NCI-H128 (cell line): ENCODE results near the gene TMEM132A.

Source experiments
- DNase-seq: peaks from one replicate; lab custom pipeline; 2025; ENCODE audit not compliant: unreplicated experiment; lab: John Stamatoyannopoulos, UW

TMEM132A gene

DNA sequence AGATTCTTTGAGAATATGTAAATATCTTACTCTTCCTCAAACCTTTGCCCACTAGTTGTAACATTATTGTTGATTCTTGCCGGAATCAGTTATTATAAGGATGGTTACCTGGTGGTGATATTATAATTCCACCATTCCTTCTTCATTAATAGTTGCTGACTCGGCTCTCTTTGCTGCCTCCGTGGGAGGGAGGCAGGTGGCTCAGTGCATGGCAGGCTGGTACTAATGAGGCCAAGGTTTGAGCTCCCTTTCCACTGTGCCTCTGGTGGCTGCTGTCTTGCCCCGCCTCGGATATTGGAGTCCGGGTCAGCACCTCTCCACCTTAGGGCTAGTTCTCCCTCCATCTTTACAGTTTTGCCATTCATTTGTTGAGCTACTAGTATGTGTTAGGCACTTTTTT lies 59.9 kb downstream of the TMEM132A start:
- DNase-seq: no peak

DNA sequence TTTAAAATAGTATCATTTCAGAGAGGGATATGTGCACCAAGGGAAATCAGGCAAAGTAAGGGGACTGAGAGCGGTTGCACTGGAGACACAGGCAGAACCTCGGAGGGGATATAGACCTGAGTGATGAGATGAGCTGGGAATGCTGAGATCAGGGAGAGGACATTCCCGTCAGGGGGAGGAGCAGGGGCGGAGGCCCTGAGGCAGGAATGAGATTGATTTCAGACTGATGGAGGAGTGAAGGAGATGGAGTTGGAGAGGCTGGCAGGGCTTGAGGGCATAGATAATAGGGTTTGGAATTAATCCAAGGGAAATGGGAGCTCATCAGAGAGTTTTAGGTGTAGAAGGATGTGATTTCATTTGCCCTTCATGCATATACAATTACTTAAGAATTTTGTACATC lies 60.4 kb downstream of the TMEM132A start:
- no peak for DNase-seq

DNA sequence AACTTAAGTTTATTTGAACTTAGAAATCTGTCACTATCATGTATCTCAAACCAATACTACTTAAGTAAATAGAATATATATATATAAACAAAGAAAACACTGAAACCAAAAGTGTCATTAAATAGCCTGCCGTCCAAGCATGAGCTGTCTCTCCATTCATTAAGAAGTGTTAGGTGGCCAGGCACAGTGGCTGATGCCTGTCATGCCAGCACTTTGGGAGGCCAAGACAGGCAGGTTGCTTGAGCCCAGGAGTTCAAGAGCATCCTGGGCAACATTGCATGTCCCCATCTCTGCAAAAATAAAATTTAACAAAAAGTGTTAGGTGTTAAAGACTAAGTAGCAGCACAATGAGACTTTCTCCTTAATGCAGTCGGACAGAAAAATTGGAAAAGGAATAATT lies 61.2 kb downstream of the TMEM132A start:
- no peak for DNase-seq

DNA sequence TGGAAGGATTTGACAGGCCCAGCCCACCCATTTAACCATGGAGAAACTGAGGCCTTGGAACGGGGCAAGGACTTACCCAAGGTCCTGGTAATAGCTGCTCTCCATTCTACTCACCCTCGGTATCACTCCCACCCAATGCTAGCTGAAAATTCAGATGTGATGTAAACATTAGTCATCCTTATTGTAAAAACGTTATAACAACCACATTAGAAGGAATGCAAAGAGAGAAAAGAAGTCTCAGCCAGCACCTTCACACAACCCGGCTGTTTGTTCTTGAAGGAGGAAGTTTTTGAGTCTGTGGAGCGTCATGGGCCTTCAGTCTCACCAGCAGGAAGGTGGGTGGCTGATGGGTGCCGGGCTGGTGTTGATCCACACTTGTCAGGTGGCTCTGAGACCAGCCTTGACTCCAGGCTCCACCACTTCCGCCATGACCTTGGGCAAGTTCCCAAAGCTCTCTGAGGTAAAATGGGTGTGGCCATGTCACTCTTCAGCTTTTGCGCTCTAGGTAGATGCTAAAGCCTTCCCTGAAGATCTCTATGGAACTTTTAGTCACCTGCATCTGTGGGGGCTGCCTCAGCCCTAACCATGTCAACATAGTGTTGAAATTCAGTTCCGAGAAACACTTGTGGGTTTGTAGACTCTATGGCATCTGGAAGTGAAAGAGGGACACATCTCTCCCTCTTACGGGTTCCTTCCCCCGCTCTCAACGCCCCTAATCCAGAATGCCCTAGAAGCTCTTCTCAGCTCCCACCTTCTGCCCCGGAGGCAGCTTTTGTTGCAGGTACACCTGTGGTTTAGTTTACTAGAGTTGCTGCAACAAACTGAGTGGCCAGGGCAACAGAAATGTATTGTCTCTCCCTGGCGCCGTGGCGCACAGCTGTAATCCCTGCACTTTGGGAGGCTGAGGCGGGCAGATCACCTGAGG lies 62.0 kb downstream of the TMEM132A start:
- no peak for DNase-seq
